Measurements from ENCODE around the gene PDE3B.
"Not testable (repeated sequence)": the region's sequence is repeated elsewhere in the genome, so short reads cannot be mapped to it uniquely, and the experiment has no call there.

The PDE3B gene

DNA sequence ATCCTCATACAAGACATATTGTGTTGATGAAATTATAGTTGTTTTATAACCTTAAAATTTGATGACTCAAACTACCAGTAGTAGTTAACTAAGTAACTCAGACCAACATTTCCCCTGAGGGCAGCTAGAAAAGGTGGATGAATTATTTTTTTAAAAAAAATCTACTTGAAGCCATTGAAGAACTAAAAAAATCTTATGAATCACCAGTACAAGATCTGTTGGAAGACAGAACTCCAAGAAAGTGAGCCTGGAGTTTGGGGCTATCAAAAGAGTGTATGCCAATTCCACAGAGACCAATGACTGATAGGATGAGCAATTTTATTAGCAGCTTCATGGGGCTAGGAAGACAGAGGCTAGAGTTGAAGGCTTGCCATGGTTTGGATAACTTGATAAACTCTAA, 176.0 kb downstream of the PDE3B start:
- DNase-seq, result no peak

DNA sequence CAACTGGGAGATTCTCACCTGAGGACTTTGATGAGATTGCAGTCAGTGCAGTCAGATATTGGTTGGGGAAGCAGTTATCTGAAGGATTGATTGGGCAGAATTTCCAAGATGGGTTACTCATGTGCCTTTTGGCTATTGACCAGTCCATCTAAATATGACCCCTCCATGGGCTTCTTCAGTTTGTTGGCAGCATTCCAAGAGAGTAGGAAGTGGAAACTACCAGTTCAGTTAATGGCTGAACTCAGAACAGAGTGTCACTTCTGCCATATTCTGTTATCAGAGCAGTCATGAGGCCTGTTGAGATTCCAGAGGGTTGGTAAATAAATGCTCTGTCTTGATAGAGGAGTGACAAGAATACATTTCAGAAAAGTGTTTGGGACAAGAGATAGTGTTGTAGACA, 177.4 kb downstream of the PDE3B start:
- DNase-seq, result no peak

- no peak for DNase-seq
Observed at GRCh38 chr11:14826600-14826999, 183.0 kb downstream of the PDE3B start.

DNA sequence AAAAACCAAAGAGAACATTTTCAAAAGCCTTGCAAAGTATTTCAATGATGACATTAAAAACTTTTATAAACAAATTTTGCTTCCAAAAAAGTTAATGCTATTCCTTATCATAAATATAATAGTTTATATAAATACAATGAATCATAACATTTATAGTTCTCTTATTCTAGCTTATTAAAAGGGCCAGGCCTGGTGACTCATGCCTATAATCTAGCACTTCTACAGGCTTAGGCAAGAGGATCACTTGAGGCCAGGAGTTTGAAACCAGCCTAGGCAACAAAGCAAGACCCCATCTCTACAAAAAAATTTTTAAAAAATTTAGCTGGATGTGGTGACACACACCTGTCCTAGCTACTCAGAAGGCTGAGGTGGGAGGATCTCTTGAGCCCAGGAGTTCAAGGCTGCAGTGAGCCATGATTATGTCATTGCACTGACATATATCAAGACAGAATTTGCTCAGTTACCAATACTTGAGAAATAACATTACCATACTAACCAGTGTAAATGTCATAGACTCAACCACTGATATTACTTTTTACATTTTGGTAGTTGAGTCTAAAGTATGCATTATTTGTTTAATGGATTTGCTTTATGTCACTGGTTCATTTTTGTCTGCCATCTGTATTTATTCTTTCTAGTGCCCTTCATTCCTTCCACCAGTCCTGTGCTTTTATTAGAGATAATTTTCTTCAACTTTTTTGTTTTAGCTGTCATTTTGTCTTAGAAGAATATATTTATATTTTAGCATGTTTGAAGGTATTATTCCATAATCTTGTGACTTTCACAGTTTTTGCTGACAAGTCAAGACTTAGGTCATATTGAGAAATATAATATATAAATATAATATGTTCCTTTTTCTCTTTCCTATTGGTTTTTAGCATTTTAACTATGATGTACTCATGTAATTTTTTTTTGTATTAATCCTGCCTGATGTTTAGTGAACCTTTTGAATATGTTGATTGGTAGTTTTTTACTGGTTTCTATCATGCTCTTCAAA, 192.2 kb downstream of the PDE3B start:
- DNase-seq, result no peak

GRCh38 chr11:14842002-14842401, 198.4 kb downstream of the PDE3B start:
- DNase-seq, result no peak

DNA sequence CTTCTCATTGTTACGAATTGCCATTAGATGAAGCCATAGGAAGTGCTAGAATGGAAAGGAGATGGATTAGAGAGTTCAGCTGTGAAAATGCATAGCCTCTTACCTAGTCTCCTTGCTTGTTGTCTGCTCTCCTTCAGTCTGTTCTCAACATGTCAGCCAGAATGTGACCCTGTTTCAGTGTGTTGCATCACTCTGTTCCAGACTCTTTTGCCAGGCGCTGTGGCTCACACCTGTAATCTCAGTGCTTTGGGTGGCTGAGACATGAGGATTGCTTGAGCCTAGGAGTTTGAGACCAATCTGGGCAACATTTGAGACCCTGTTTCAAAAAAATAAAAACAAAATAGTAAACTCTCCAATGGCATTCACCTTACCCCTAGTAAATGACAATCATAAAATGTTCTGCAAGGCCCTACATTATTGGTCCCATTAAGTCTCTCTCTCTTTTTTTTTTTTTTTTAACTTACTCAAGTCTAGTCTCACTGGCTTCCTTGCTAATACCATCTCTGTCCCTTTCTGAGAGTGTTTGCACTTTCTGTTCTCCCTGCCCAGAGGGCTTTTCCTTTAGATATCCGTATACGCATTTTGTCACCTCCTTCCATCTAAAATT, 209.1 kb downstream of the PDE3B start:
- DNase-seq, result no peak

DNA sequence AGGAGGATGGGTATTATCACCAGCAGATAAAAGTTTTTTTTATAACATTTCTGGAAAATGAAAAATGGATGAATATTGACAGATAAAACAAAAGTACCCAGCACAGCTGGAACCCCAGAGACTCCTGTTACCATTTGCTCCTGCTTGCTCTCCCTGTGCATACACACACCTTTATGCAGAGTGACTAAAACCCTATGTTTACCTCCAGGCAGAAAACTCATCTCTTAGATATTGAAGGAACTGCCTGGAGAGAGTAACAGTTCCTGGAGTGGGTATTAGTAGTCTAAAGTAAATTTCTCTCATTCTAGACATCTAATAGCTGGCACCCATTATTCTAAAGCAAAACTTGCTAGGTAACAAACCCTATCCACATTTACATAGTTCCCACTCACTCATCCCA, 210.5 kb downstream of the PDE3B start:
- DNase-seq, result no peak

- DNase-seq, result no peak
Observed at GRCh38 chr11:14855890-14856289, 212.3 kb downstream of the PDE3B start.

DNA sequence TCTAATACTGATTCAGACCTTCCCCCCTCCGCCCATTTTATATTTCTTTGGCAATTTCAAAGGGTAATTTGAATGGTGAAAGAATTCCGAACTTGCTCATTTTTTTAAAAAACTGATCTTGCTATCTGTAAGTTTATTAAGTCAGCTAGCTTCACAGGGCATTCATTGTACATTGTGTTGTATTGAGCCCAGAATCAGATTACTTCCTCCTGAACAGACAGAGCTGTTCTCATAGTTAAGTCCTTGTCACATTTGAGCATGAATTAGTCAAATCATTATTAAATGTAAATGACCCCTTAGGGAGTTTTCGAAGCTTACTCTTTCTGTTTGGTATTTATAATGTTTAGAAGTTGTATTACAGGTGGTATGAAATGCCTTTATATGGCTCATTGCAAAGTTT, 214.0 kb downstream of the PDE3B start:
- DNase-seq, result no peak

DNA sequence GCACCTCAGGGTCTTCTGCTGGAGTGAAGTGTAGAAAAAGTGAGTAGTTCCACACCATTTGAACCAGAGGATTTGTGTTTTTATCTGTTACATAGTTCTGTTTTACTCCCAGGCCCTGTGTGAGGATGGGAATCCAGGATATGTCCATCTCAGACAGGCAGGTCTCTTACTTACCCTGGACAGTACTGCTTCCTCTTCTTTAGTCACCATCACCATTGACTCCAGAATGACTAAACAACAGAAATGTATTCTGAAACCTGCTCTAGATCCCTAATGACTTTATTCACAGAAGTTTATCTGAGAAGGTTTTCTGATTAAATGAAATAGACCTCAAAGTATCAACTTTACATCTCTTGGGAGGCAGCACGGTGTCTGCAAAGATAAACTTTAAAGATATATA, 214.8 kb downstream of the PDE3B start:
- DNase-seq, result no peak

DNA sequence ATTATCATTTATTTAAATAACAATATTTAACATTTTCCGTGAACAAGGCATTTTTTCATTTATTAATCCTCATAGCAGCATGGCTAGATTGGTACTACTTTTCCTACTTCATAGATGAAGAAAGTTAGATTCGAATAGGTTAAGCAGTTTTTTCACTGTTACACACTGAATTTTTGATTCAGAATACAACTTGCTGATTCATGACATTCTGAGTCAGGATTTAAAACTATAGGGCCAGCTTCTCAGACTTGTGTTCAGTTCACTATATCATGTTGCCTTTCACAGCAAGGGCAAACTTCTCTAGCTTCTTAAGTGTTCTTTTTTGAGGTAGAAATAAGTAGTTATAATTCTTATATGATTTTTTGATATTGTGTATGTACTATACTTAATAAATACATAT, 216.9 kb downstream of the PDE3B start:
- no peak for DNase-seq

DNA sequence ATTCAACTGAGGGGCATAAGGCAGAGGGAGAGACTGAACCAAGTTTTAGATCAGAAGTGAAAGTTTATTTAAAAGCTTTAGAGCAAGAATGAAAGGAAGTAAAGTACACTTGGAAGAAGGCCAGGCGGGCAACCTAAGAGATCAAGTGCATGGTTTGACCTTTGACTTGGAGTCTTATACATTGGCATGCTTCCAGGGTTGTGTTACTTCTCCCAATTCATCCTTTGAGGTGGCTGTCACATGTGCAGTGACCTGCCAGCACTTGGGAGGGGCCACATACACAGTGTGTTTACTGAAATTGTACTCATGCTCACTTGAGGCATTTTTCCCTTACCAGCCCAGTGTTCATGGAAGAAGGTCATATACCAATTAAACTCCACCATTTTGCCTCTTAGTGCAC, 218.1 kb downstream of the PDE3B start:
- DNase-seq, result no peak

DNA sequence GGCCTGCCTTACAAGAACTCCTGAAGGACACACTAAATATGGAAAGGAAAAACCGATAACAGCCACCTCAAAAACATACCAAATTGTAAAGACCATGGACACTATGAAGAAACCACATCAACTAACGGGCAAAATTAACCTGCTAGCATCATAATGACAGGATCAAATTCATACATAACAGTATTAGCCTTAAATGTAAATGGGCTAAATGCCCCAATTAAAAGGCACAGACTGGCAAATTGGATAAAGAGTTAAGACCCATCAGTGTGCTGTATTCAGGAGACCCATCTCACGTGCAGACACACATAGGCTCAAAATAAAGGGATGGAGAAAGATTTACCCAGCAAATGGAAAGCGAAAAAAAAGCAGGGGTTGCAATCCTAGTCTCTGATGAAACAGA, 220.2 kb downstream of the PDE3B start:
- not testable (repeated sequence) for DNase-seq

DNA sequence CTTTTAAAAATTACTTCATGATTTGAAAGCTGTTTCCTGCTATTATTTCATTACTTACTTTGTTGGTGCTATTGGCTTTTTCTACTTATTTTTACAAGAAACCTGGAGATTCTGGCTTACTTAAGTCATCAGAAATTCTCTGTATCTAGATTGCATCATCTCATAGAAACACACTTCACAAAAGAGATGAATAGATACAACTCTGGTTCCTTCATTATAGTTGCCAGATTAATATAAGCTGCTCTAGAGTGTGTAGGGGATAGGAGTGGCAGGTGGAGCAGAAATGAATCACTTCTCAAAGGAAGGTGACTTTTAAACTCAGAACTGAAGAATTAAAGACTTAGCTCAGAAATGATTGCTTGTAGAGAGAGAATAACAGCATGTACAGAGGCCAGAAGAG, 228.4 kb downstream of the PDE3B start:
- DNase-seq, result no peak

- DNase-seq, result no peak
Observed at GRCh38 chr11:14873632-14874031, 230.0 kb downstream of the PDE3B start.

- no peak for DNase-seq
Observed at GRCh38 chr11:14875163-14875562, 231.6 kb downstream of the PDE3B start.

GRCh38 chr11:14881576-14882193, 238.1 kb downstream of the PDE3B start:
- no peak for DNase-seq

DNA sequence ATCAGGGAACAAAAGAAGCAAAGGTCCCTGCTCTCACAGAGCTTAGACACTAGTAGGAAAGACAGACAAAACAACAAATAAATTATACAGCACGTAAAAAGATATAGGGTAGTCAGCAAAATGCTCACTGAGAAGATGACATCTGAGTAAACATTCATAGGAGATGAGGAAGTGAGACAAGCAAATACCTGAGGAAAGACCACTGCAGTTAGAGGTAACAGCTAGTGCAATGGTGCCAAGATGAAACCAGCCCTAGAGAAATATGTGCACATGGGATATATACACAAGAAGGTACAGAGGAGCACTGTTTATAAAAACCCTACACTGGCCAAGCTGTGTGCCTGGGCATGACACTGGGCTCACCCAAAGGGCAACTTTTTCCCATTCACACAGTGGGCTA, 238.6 kb downstream of the PDE3B start:
- no peak for DNase-seq

- not testable (repeated sequence) for DNase-seq
Observed at GRCh38 chr11:14883683-14884082, 240.1 kb downstream of the PDE3B start.

- DNase-seq, result no peak
Observed at GRCh38 chr11:14884667-14885273, 241.2 kb downstream of the PDE3B start.

DNA sequence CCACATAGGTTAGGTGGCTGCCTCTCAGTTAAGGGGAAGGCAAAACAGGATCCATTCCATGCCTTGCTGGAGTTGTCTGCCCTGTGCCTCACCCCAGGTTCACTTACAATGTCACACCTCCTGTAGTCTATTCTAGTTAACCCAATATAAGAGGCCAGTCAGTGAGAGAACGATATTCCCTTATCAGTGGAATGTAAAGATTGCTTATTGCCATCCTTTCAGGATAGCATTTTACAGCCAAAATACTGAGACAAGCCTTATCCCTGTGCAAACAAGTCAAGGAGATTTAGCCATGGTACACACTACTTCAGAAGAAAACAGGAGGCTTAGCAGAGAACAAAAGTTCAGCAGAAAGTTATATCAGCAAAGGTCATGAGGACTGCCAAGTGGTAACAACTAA, 242.9 kb downstream of the PDE3B start:
- no peak for DNase-seq

GRCh38 chr11:14891143-14892035, 247.8 kb downstream of the PDE3B start:
- peak; percentile 76 for DNase-seq
